ENCODE results near the gene FUT2.
A peak's percentile ranks its signal among the peaks of the same experiment; 100 is the strongest.
"Not testable (repeated sequence)": the region's sequence is repeated elsewhere in the genome, so short reads cannot be mapped to it uniquely, and the experiment has no call there.

FUT2 gene

GRCh38 chr19:48671446-48671995 lies 24.2 kb upstream of the FUT2 start:
- DNase-seq = no peak

GRCh38 chr19:48672994-48673393 lies 22.8 kb upstream of the FUT2 start, which contains the start of gene NTN5:
TSS of gene NTN5 (minus strand) at chr19:48673017. CDS start at chr19:48670986, 2,031 bp downstream.
- no peak for DNase-seq

GRCh38 chr19:48673436-48674100 lies 22.2 kb upstream of the FUT2 start:
- no peak for DNase-seq

- DNase-seq = no peak
Observed at GRCh38 chr19:48674216-48674809, 21.5 kb upstream of the FUT2 start.

- peak; percentile 87 for DNase-seq
Observed at GRCh38 chr19:48674921-48675824, 20.6 kb upstream of the FUT2 start.

GRCh38 chr19:48676487-48676886 lies 19.3 kb upstream of the FUT2 start:
- DNase-seq = no peak

GRCh38 chr19:48676887-48677286 lies 18.9 kb upstream of the FUT2 start:
- DNase-seq = no peak

GRCh38 chr19:48678201-48678600 lies 17.6 kb upstream of the FUT2 start:
- DNase-seq = no peak

- not testable (repeated sequence) for DNase-seq
Observed at GRCh38 chr19:48680006-48680405, 15.8 kb upstream of the FUT2 start.

- no peak for DNase-seq
Observed at GRCh38 chr19:48680436-48681126, 15.2 kb upstream of the FUT2 start.

GRCh38 chr19:48681127-48681470 lies 14.7 kb upstream of the FUT2 start:
- no peak for DNase-seq

GRCh38 chr19:48683349-48683748 lies 12.4 kb upstream of the FUT2 start:
- no peak for DNase-seq

GRCh38 chr19:48685583-48685982 lies 10.2 kb upstream of the FUT2 start:
- no peak for DNase-seq

GRCh38 chr19:48686088-48686487 lies 9.7 kb upstream of the FUT2 start:
- no peak for DNase-seq

GRCh38 chr19:48686637-48687036 lies 9.1 kb upstream of the FUT2 start:
- not testable (repeated sequence) for DNase-seq

GRCh38 chr19:48687776-48688175 lies 8.0 kb upstream of the FUT2 start:
- no peak for DNase-seq

GRCh38 chr19:48689449-48689848 lies 6.3 kb upstream of the FUT2 start:
- DNase-seq = no peak

- not testable (repeated sequence) for DNase-seq
Observed at GRCh38 chr19:48693629-48694028, 2.1 kb upstream of the FUT2 start.

GRCh38 chr19:48696353-48697010 lies 711 bp downstream of the FUT2 start:
- no peak for DNase-seq

- no peak for DNase-seq
Observed at GRCh38 chr19:48698046-48698445, 2.3 kb downstream of the FUT2 start.

GRCh38 chr19:48702701-48703100 lies 6.9 kb downstream of the FUT2 start:
- DNase-seq = no peak

- DNase-seq = no peak
Observed at GRCh38 chr19:48703316-48703715, 7.5 kb downstream of the FUT2 start.

Data from activated effector memory CD4-positive, alpha-beta T cell treated with anti-CD3 and anti-CD28 coated beads, Interleukin-2, amount 50 U/mL, for 16 hours (primary cell).